WTC11 (cell line): Measurements from ENCODE around the gene DIS3.

Experiments used
- CTCF ChIP-seq: fragments of 200-600 bp; IDR thresholded peaks from 2 replicates; pipeline ENCODE4 v1.8.0; 2022; ENCODE audit warnings: antibody characterized with exemption
- ETV6 ChIP-seq: sonication (generic); formaldehyde crosslinking; IDR thresholded peaks from 2 replicates; pipeline ENCODE4 v1.8.1; 2022; ENCODE audit warnings: mild to moderate bottlenecking, missing genetic modification reagents
- JUN ChIP-seq: sonication (generic); formaldehyde crosslinking; IDR thresholded peaks from 2 replicates; pipeline ENCODE4 v1.8.0; 2023; ENCODE audit warnings: mild to moderate bottlenecking, missing genetic modification reagents
- ZNF263 ChIP-seq: sonication (generic); formaldehyde crosslinking; IDR thresholded peaks from 2 replicates; pipeline ENCODE4 v1.8.1; 2022; ENCODE audit warnings: low read depth, mild to moderate bottlenecking, moderate library complexity, missing genetic modification reagents
- ZSCAN18 ChIP-seq: fragments of 250-450 bp; sonication (Bioruptor Pico); IDR thresholded peaks from 2 replicates; pipeline ENCODE4 v2.1.2; 2022; ENCODE audit warnings: mild to moderate bottlenecking, moderate library complexity

- TF ChIP-seq CTCF (no peak), ETV6 (CRISPR knock-in tag) (no peak), JUN (CRISPR knock-in tag) (no peak), ZSCAN18 (no peak), ZNF263 (CRISPR knock-in tag) (no peak)
Observed at GRCh38 chr13:72774019-72774418, 7.7 kb downstream of the DIS3 start.
